PFSK-1 (cell line): ENCODE data around the gene NOL9.

Experiments
- POLR2AphosphoS5 ChIP-seq: IDR thresholded peaks from 2 replicates; pipeline ENCODE4 v1.6.1; 2012; ENCODE audit warnings: low read depth, mild to moderate bottlenecking, control low read depth, low read length, moderate library complexity
- REST ChIP-seq, 2 experiments: IDR thresholded peaks; 2 replicates each; pipeline versions ENCODE4 v1.6.1 to v1.8.0; 2011 to 2012; ENCODE audit warnings: low read depth in 2 of 2, low read length in 2 of 2, control low read depth in 1 of 2, inconsistent platforms in 1 of 2, mild to moderate bottlenecking in 1 of 2, moderate library complexity in 1 of 2; ENCODE audit not compliant: insufficient read depth in 1 of 2
- TAF1 ChIP-seq: IDR thresholded peaks from 2 replicates; pipeline ENCODE4 v1.6.1; 2012; ENCODE audit warnings: low read length, control low read depth, borderline replicate concordance; ENCODE audit not compliant: insufficient read depth

- TF ChIP-seq TAF1 (no peak), POLR2AphosphoS5 (no peak; the same call in 1 of the 2 replicates), REST (IDR thresholded peaks at IDR 0.05; ENCODE audit: insufficient read depth in 1 of 2, low read depth in 2 of 2, low read length in 2 of 2) (no peak)
Observed at GRCh38 chr1:6546326-6546725, 8.0 kb downstream of the NOL9 start.
